WTC11 (cell line): ENCODE results near the gene PCYOX1L.

Experiments used
- CREB1 ChIP-seq: sonication (generic); formaldehyde crosslinking; IDR thresholded peaks from 2 replicates; pipeline ENCODE4 v1.8.0; 2023; ENCODE audit warnings: mild to moderate bottlenecking, missing genetic modification reagents
- CTCF ChIP-seq: fragments of 200-600 bp; IDR thresholded peaks from 2 replicates; pipeline ENCODE4 v1.8.0; 2022; ENCODE audit warnings: antibody characterized with exemption
- EMX1 ChIP-seq: fragments of 250-450 bp; sonication (Bioruptor Pico); IDR thresholded peaks from 2 replicates; pipeline ENCODE4 v1.8.0; 2021; ENCODE audit warnings: mild to moderate bottlenecking
- FOXP1 ChIP-seq: sonication (generic); formaldehyde crosslinking; IDR thresholded peaks from 2 replicates; pipeline ENCODE4 v1.8.0; 2022; ENCODE audit warnings: missing genetic modification reagents, mild to moderate bottlenecking, moderate library complexity, borderline replicate concordance
- IRF1 ChIP-seq: sonication (generic); formaldehyde crosslinking; IDR thresholded peaks from 2 replicates; pipeline ENCODE4 v1.8.0; 2023; ENCODE audit warnings: missing genetic modification reagents
- NR1H2 ChIP-seq: sonication (generic); formaldehyde crosslinking; IDR thresholded peaks from 2 replicates; pipeline ENCODE4 v1.9.0; 2021; ENCODE audit warnings: mild to moderate bottlenecking, moderate library complexity, missing genetic modification reagents
- NR2C2 ChIP-seq: sonication (generic); formaldehyde crosslinking; IDR thresholded peaks from 2 replicates; pipeline ENCODE4 v1.8.0; 2022; ENCODE audit warnings: mild to moderate bottlenecking, missing genetic modification reagents
- STAT6 ChIP-seq: sonication (generic); formaldehyde crosslinking; conservative IDR thresholded peaks from 2 replicates; pipeline ENCODE4 v1.8.1; 2023; ENCODE audit warnings: mild to moderate bottlenecking, low read depth, missing genetic modification reagents, moderate library complexity
- TF ChIP-seq, protein P1 (sequence below): sonication (generic); formaldehyde crosslinking; IDR thresholded peaks from 2 replicates; pipeline ENCODE4 v1.8.0; 2022; ENCODE audit warnings: missing genetic modification reagents
- TF ChIP-seq, protein P2 (sequence below): sonication (generic); formaldehyde crosslinking; IDR thresholded peaks from 2 replicates; pipeline ENCODE4 v1.8.1; 2023; ENCODE audit warnings: mild to moderate bottlenecking, missing genetic modification reagents, moderate library complexity
- TF ChIP-seq, protein P3 (sequence below): sonication (generic); formaldehyde crosslinking; IDR thresholded peaks from 2 replicates; pipeline ENCODE4 v1.8.0; 2022; ENCODE audit warnings: mild to moderate bottlenecking, missing genetic modification reagents

- TF ChIP-seq NR2C2 (CRISPR knock-in tag) (no peak), FOXP1 (CRISPR knock-in tag) (no peak), CREB1 (CRISPR knock-in tag) (no peak), NR1H2 (no peak), STAT6 (CRISPR knock-in tag) (no peak), CTCF (no peak), IRF1 (CRISPR knock-in tag) (no peak), EMX1 (CRISPR knock-in tag) (no peak)
- TF ChIP-seq, protein P1, sequence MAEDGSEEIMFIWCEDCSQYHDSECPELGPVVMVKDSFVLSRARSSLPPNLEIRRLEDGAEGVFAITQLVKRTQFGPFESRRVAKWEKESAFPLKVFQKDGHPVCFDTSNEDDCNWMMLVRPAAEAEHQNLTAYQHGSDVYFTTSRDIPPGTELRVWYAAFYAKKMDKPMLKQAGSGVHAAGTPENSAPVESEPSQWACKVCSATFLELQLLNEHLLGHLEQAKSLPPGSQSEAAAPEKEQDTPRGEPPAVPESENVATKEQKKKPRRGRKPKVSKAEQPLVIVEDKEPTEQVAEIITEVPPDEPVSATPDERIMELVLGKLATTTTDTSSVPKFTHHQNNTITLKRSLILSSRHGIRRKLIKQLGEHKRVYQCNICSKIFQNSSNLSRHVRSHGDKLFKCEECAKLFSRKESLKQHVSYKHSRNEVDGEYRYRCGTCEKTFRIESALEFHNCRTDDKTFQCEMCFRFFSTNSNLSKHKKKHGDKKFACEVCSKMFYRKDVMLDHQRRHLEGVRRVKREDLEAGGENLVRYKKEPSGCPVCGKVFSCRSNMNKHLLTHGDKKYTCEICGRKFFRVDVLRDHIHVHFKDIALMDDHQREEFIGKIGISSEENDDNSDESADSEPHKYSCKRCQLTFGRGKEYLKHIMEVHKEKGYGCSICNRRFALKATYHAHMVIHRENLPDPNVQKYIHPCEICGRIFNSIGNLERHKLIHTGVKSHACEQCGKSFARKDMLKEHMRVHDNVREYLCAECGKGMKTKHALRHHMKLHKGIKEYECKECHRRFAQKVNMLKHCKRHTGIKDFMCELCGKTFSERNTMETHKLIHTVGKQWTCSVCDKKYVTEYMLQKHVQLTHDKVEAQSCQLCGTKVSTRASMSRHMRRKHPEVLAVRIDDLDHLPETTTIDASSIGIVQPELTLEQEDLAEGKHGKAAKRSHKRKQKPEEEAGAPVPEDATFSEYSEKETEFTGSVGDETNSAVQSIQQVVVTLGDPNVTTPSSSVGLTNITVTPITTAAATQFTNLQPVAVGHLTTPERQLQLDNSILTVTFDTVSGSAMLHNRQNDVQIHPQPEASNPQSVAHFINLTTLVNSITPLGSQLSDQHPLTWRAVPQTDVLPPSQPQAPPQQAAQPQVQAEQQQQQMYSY (CRISPR knock-in tag): no peak
- TF ChIP-seq, protein P2, sequence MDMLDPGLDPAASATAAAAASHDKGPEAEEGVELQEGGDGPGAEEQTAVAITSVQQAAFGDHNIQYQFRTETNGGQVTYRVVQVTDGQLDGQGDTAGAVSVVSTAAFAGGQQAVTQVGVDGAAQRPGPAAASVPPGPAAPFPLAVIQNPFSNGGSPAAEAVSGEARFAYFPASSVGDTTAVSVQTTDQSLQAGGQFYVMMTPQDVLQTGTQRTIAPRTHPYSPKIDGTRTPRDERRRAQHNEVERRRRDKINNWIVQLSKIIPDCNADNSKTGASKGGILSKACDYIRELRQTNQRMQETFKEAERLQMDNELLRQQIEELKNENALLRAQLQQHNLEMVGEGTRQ: no peak
- TF ChIP-seq, protein P3, sequence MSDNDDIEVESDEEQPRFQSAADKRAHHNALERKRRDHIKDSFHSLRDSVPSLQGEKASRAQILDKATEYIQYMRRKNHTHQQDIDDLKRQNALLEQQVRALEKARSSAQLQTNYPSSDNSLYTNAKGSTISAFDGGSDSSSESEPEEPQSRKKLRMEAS (CRISPR knock-in tag): no peak
Measured at GRCh38 chr5:149363358-149363757, 5.5 kb downstream of the PCYOX1L start.
